Panc1 (cell line): ENCODE measurements around the gene RGS3. TPM values are rescaled to one million over a fixed set of nuclear protein-coding genes. Genes with fewer than 3 reads are reported as not detected.

ENCODE experiments used
- ATAC-seq: fragments of 200-7000 bp; cut with Tn5 transposase; 2 replicates; pipeline ENCODE4 v1.9.1; 2020; ENCODE audit warnings: mild to moderate bottlenecking, moderate library complexity
- BruUV-seq: library from RNA; stranded (reverse); fragments of 400-500 nt; replicated peaks from 2 replicates; lab custom pipeline; 2021; lab: Mats Ljungman, UMichigan
- CTCF ChIA-PET: fragments of 300-600 bp; sonication (Branson Sonifier 250); formaldehyde crosslinking; loops from one replicate; lab custom pipeline; 2022; ENCODE audit warnings: antibody characterized with exemption; lab: Charles Lee
- POLR2A ChIA-PET: fragments of 300-600 bp; sonication (Branson Sonifier 250); formaldehyde crosslinking; loops from one replicate; lab custom pipeline; 2022; ENCODE audit warnings: antibody characterized with exemption; lab: Charles Lee
- DNase-seq: peaks from one replicate; pipeline ENCODE4 v3.0.0-alpha.2; 2010; ENCODE audit warnings: low read depth, low spot score
- H3K27ac ChIP-seq: 2 replicates; pipeline ENCODE4 v1.5.1; 2011; ENCODE audit warnings: mild to moderate bottlenecking, low read length, inconsistent platforms
- H3K27me3 ChIP-seq: fragments of 200-500 bp; sonication (Bioruptor generic); 2 replicates; pipeline ENCODE4 v1.6.0; 2014; ENCODE audit warnings: low read length, inconsistent platforms; ENCODE audit not compliant: control insufficient read depth, insufficient read depth
- H3K36me3 ChIP-seq: fragments of 200-500 bp; sonication (Bioruptor generic); 2 replicates; pipeline ENCODE4 v1.5.1; 2014; ENCODE audit warnings: inconsistent platforms, mild to moderate bottlenecking, low read length, moderate library complexity; ENCODE audit not compliant: control insufficient read depth, insufficient read depth
- H3K4me1 ChIP-seq: 2 replicates; pipeline ENCODE4 v1.5.1; 2011; ENCODE audit warnings: inconsistent platforms, mild to moderate bottlenecking, low read length, moderate library complexity; ENCODE audit not compliant: control insufficient read depth, insufficient read depth
- H3K4me3 ChIP-seq, 2 experiments: 2 replicates each; pipeline ENCODE4 v1.5.1; 2011 to 2012; ENCODE audit warnings: low read depth in 2 of 2, low read length in 2 of 2, mild to moderate bottlenecking in 2 of 2, inconsistent platforms in 1 of 2, moderate library complexity in 1 of 2
- H3K9me3 ChIP-seq: fragments of 200-500 bp; sonication (Bioruptor generic); 2 replicates; pipeline ENCODE4 v1.5.1; 2014; ENCODE audit warnings: low read depth, mild to moderate bottlenecking, inconsistent platforms, low read length, moderate library complexity; ENCODE audit not compliant: control insufficient read depth, insufficient read depth
- CTCF ChIP-seq: fragments of 450-650 bp; IDR thresholded peaks from 2 replicates; pipeline ENCODE4 v1.5.1; 2017; ENCODE audit warnings: mild to moderate bottlenecking
- POLR2AphosphoS5 ChIP-seq: IDR thresholded peaks from 2 replicates; pipeline ENCODE4 v1.6.1; 2012; ENCODE audit warnings: mild to moderate bottlenecking, low read depth, low read length, moderate library complexity
- REST ChIP-seq, 2 experiments: IDR thresholded peaks; 2 replicates each; pipeline ENCODE4 v1.6.1; 2011 to 2012; ENCODE audit warnings: low read depth in 2 of 2, control low read depth in 1 of 2, low read length in 1 of 2, mild to moderate bottlenecking in 1 of 2, moderate library complexity in 1 of 2; ENCODE audit not compliant: insufficient read depth in 1 of 2
- SIN3A ChIP-seq: IDR thresholded peaks from 2 replicates; pipeline ENCODE4 v1.6.1; 2012; ENCODE audit warnings: low read depth, mild to moderate bottlenecking, low read length, moderate library complexity, borderline replicate concordance; ENCODE audit not compliant: insufficient read depth
- TCF7L2 ChIP-seq: IDR thresholded peaks from 2 replicates; pipeline ENCODE4 v1.6.1; 2011; ENCODE audit warnings: mild to moderate bottlenecking, low read depth, low read length, inconsistent platforms
- in situ Hi-C: cut with HindIII; loops from 2 replicates; pipeline ENCODE4 v1.10.0; 2016; ENCODE audit warnings: low sequenced_read_pairs, low pct_unique_long_range_greater_than_20kb
- intact Hi-C: fragments of 100-400 bp; cut with micrococcal nuclease; formaldehyde crosslinking; loops from one replicate; pipeline ENCODE4 v1.10.0; 2022; ENCODE audit not compliant: unreplicated experiment
- total RNA-seq: library from RNA; stranded (reverse); gene quantifications from one replicate; pipeline ENCODE4 v1.2.1, GENCODE V29; 2021; ENCODE audit not compliant: unreplicated experiment

RGS3 gene
- total RNA-seq, 1 experiment from 2014 or later: 15.1 TPM

- CTCF ChIA-PET: no interaction called here
These were observed 161.2 kb downstream of the RGS3 start for GRCh38 chr9:113624721-113625120.

GRCh38 chr9:113625486-113625885 is 162.0 kb downstream of the RGS3 start:
- Histone ChIP-seq H3K4me3 (no peak overlapping the region), H3K27ac (no peak overlapping the region), H3K9me3 (no peaks in the 10 kb centered on the region), H3K36me3 (no peaks in the 10 kb centered on the region), H3K4me1 (peaks cover 6% of the 10 kb centered on the region), H3K27me3 (no peaks in the 10 kb centered on the region)
- ATAC-seq: no peak
- POLR2A ChIA-PET: no interaction called here
- DNase-seq: no peak
- in situ Hi-C loops: no loop called here
- no TSS peak for BruUV-seq
- intact Hi-C loops: no loop called here
- TF ChIP-seq TCF7L2 (no peak), REST (IDR thresholded peaks at IDR 0.05; ENCODE audit: insufficient read depth in 1 of 2, low read depth in 2 of 2, low read length in 1 of 2) (no peak), POLR2AphosphoS5 (no peak), SIN3A (no peak), CTCF (no peak)
- CTCF ChIA-PET: no interaction called here

More at GRCh38 chr9:113624721-113625120, 161.2 kb downstream of the RGS3 start:
- in situ Hi-C loops: no loop called here
- Histone ChIP-seq H3K4me1 (peaks cover 12% of the 10 kb centered on the region), H3K27me3 (no peaks in the 10 kb centered on the region), H3K9me3 (no peaks in the 10 kb centered on the region), H3K27ac (no peak overlapping the region), H3K4me3 (no peak overlapping the region), H3K36me3 (no peaks in the 10 kb centered on the region)
- intact Hi-C loops: no loop called here
- DNase-seq: no peak
- no peak for TF ChIP-seq REST (IDR thresholded peaks at IDR 0.05; ENCODE audit: insufficient read depth in 1 of 2, low read depth in 2 of 2, low read length in 1 of 2)
- no peak for TF ChIP-seq TCF7L2
- TF ChIP-seq POLR2AphosphoS5: no peak
- TF ChIP-seq SIN3A: no peak
- no peak for TF ChIP-seq CTCF
- POLR2A ChIA-PET: no interaction called here
- no TSS peak for BruUV-seq
- no peak for ATAC-seq
